SH-SY5Y (cell line): Measurements from ENCODE around the gene CRIM1.

Source experiments
- GATA2 ChIP-seq: IDR thresholded peaks from 2 replicates; pipeline ENCODE4 v1.6.1; 2011; ENCODE audit warnings: mild to moderate bottlenecking, low read depth, low read length
- GATA3 ChIP-seq: IDR thresholded peaks from 2 replicates; pipeline ENCODE4 v1.6.1; 2011; ENCODE audit warnings: low read depth, mild to moderate bottlenecking, low read length, moderate library complexity

DNA sequence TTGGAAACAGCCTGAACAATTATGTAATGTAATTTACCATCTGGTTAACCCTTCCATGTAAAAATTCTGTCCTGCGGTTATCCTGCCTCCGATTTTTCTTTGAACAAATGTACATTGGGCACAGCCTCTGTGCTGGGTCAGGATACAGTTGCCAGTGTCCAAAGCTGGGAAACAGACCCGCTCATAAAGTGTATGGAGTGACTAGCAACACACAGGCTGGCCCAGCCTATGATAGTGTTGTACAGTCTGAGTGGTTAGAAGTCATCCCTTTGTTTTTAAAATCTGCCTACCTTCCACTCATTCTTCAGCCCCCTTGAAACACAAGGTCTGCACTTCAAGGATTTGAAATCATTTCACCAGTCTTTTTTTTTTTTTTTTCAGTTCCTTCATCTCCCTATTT is 192.3 kb downstream of the CRIM1 start:
- TF ChIP-seq GATA2 (no peak), GATA3 (no peak)
